ENCODE data around the gene VKORC1L1.
"Not testable (repeated sequence)": the region's sequence is repeated elsewhere in the genome, so short reads cannot be mapped to it uniquely, and the experiment has no call there.

The VKORC1L1 gene

GRCh38 chr7:65981965-65982792 lies 109.3 kb downstream of the VKORC1L1 start, which contains the start of gene GUSB:
TSS of gene GUSB (minus strand) at chr7:65982213. CDS start at chr7:65982183, 30 bp downstream.
- H3K27ac ChIP-seq, result peak within 1 kb of the TSS; percentile 80 to 81
- DNase-seq (ENCODE audit: low spot score), result peak; percentile 93
- TF ChIP-seq CTCF (IDR thresholded peaks at IDR 0.05), result no peak
- H3K4me3 ChIP-seq, result peak within 1 kb of the TSS; percentile 96

GRCh38 chr7:65983965-65984658 lies 111.2 kb downstream of the VKORC1L1 start:
- no peak overlapping the region for H3K4me3 ChIP-seq
- H3K27ac ChIP-seq, result no peak overlapping the region
- no peak for DNase-seq (ENCODE audit: low spot score)
- no peak for TF ChIP-seq CTCF (IDR thresholded peaks at IDR 0.05)

GRCh38 chr7:65988084-65988483 lies 115.2 kb downstream of the VKORC1L1 start:
- H3K4me3 ChIP-seq, result no peak overlapping the region
- no peak for DNase-seq (ENCODE audit: low spot score)
- TF ChIP-seq CTCF (IDR thresholded peaks at IDR 0.05), result no peak
- H3K27ac ChIP-seq, result no peak overlapping the region

- not testable (repeated sequence) for DNase-seq (ENCODE audit: low spot score); H3K27ac ChIP-seq; H3K4me3 ChIP-seq
These were observed 115.6 kb downstream of the VKORC1L1 start for GRCh38 chr7:65988503-65988902.

GRCh38 chr7:65989694-65990080 lies 116.8 kb downstream of the VKORC1L1 start:
- no peak for TF ChIP-seq CTCF (IDR thresholded peaks at IDR 0.05)
- DNase-seq (ENCODE audit: low spot score), result no peak
- Histone ChIP-seq H3K4me3 (no peak overlapping the region), H3K27ac (no peak overlapping the region)

GRCh38 chr7:65991829-65992228 lies 119.0 kb downstream of the VKORC1L1 start:
- DNase-seq (ENCODE audit: low spot score); H3K27ac ChIP-seq; H3K4me3 ChIP-seq: not testable (repeated sequence)

- no peak overlapping the region for H3K4me3 ChIP-seq
- no peak for DNase-seq (ENCODE audit: low spot score)
- H3K27ac ChIP-seq, result no peak overlapping the region
- TF ChIP-seq CTCF (IDR thresholded peaks at IDR 0.05), result no peak
These were observed 119.7 kb downstream of the VKORC1L1 start for GRCh38 chr7:65992526-65992925.

GRCh38 chr7:65994984-65995383 lies 122.1 kb downstream of the VKORC1L1 start:
- H3K4me3 ChIP-seq; H3K27ac ChIP-seq; DNase-seq (ENCODE audit: low spot score): not testable (repeated sequence)

GRCh38 chr7:66000823-66001417 lies 128.0 kb downstream of the VKORC1L1 start:
- H3K4me3 ChIP-seq; H3K27ac ChIP-seq; DNase-seq (ENCODE audit: low spot score): not testable (repeated sequence)

- DNase-seq (ENCODE audit: low spot score); H3K4me3 ChIP-seq; H3K27ac ChIP-seq: not testable (repeated sequence)
These were observed 132.3 kb downstream of the VKORC1L1 start for GRCh38 chr7:66005115-66005671.
